Suprapubic skin (tissue), 4 donors: Measurements from ENCODE around the gene MAP2K3.
"Not testable (repeated sequence)": the region's sequence is repeated elsewhere in the genome, so short reads cannot be mapped to it uniquely, and the experiment has no call there.

Source experiments
- CTCF ChIP-seq, 2 donors: fragments of 200-600 bp in 1 of 2; fragments of 450-650 bp in 1 of 2; sonication (generic) in 1 of 2; IDR thresholded peaks; one replicate each; pipeline ENCODE4 v1.5.1; 2016 to 2019; ENCODE audit warnings: antibody characterized with exemption in 2 of 2, mild to moderate bottlenecking in 1 of 2, moderate library complexity in 1 of 2
- EP300 ChIP-seq: sonication (generic); formaldehyde crosslinking; IDR thresholded peaks from one replicate; pipeline ENCODE4 v1.6.1; 2017; ENCODE audit warnings: antibody characterized with exemption
- POLR2A ChIP-seq, 2 donors: fragments of 450-650 bp; IDR thresholded peaks; one replicate each; pipeline ENCODE4 v1.6.1; 2017; ENCODE audit warnings: antibody characterized with exemption in 2 of 2, mild to moderate bottlenecking in 2 of 2, moderate library complexity in 2 of 2
- POLR2AphosphoS5 ChIP-seq, 3 donors: sonication (generic); formaldehyde crosslinking; IDR thresholded peaks; one replicate each; pipeline ENCODE4 v1.6.1; 2017; ENCODE audit warnings: antibody characterized with exemption in 3 of 3

DNA sequence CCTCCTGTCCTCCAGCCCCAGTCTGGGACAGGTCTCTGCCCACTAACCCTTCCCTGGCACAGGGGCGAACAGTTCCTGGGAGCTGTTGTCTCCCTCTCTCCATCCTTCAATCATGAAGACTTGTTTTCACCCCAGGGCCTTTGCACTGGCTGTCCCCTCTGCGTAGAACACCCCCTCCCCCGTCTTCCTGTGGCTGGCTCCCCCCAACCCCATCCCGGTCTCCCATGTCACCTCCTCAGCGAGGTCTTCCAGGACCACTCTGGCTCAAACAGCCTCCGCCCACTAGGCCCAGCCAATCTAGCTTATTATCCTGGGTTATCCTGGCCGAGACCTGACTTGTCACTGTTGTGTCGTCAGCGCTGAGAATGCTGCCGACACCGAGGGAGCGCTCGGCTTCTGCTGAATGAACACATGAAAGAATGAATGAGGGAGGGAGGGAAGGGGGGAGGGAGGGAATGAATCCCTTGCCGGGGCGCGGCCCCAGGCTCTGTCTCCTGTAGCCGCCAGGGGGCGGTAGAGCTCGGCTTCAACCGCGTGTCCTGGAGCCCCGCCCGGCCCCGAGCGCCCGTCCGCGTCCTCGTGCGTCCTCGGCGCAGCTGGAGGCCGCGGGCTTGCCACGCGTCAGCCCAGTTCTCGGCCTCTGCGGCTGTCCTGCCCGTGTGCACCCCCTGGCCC, 31.8 kb downstream of the MAP2K3 start:
- TF ChIP-seq CTCF (IDR thresholded peaks at IDR 0.05), result peak in 1 of 2 donors; percentile 15
- TF ChIP-seq POLR2AphosphoS5 (IDR thresholded peaks at IDR 0.05); POLR2A (IDR thresholded peaks at IDR 0.05); EP300: not testable (repeated sequence)
